Naive thymus-derived CD4-positive, alpha-beta T cell (primary cell): ENCODE measurements around the gene RHEB. TPM values are rescaled to one million over a fixed set of nuclear protein-coding genes. Genes with fewer than 3 reads are reported as not detected.
A peak's percentile ranks its signal among the peaks of the same experiment; 100 is the strongest.

ENCODE experiments used
- ATAC-seq: fragments of 150-1000 bp; cut with Tn5 transposase; 2 replicates; pipeline ENCODE4 v1.10.0; 2021; ENCODE audit warnings: mild to moderate bottlenecking, moderate library complexity
- CTCF ChIA-PET: fragments of 350-600 bp; sonication (Branson Sonifier 250); formaldehyde crosslinking; loops from one replicate; lab custom pipeline; 2021; ENCODE audit warnings: antibody characterized with exemption; lab: Charles Lee
- POLR2A ChIA-PET: fragments of 350-600 bp; sonication (Branson Sonifier 250); formaldehyde crosslinking; loops from one replicate; lab custom pipeline; 2021; ENCODE audit warnings: antibody characterized with exemption, inconsistent platforms; lab: Charles Lee
- DNase-seq, 9 donors: peaks; one replicate each; pipeline versions ENCODE4 v3.0.0 to v3.0.0-alpha.2; 2020 to 2022; ENCODE audit warnings: mixed read lengths in 1 of 9
- H3K27ac ChIP-seq: one replicate; pipeline ENCODE4 v1.7.0; 2013; ENCODE audit warnings: mild to moderate bottlenecking, low read depth, low read length, moderate library complexity
- H3K27me3 ChIP-seq, 2 donors: one replicate each; pipeline ENCODE4 v1.7.0; 2013; ENCODE audit warnings: low read length in 2 of 2, mild to moderate bottlenecking in 2 of 2, moderate library complexity in 2 of 2; ENCODE audit not compliant: control insufficient read depth in 2 of 2, insufficient read depth in 2 of 2
- H3K36me3 ChIP-seq, 3 experiments: 1 replicate in 2 of 3; 2 replicates in 1 of 3; pipeline ENCODE4 v1.7.0; 2013; ENCODE audit warnings: low read length in 3 of 3, mild to moderate bottlenecking in 3 of 3, moderate library complexity in 1 of 3; ENCODE audit not compliant: insufficient read depth in 3 of 3, control insufficient read depth in 2 of 3
- H3K4me1 ChIP-seq, 2 donors: one replicate each; pipeline ENCODE4 v1.7.0; 2013; ENCODE audit warnings: low read length in 2 of 2, mild to moderate bottlenecking in 2 of 2, moderate library complexity in 1 of 2; ENCODE audit not compliant: control insufficient read depth in 2 of 2, insufficient read depth in 2 of 2
- H3K4me3 ChIP-seq: 2 replicates; pipeline ENCODE4 v1.7.0; 2013; ENCODE audit warnings: mild to moderate bottlenecking, low read length
- H3K9me3 ChIP-seq, 3 experiments: 1 replicate in 2 of 3; 2 replicates in 1 of 3; pipeline ENCODE4 v1.7.0; 2013; ENCODE audit warnings: low read length in 3 of 3; ENCODE audit not compliant: control insufficient read depth in 2 of 3
- H3K27ac Mint-ChIP-seq, 9 donors: one replicate each; pipeline ENCODE4 v1.8.0; 2020 to 2022; ENCODE audit warnings: mixed read lengths in 9 of 9, mild to moderate bottlenecking in 8 of 9, moderate library complexity in 5 of 9, inconsistent platforms in 2 of 9
- H3K27me3 Mint-ChIP-seq, 5 donors: one replicate each; pipeline ENCODE4 v1.8.0; 2021 to 2022; ENCODE audit warnings: mixed read lengths in 5 of 5, mild to moderate bottlenecking in 1 of 5
- H3K36me3 Mint-ChIP-seq, 5 donors: one replicate each; pipeline ENCODE4 v1.8.0; 2020 to 2022; ENCODE audit warnings: mixed read lengths in 5 of 5, mild to moderate bottlenecking in 3 of 5, inconsistent platforms in 1 of 5
- H3K4me1 Mint-ChIP-seq, 7 donors: one replicate each; pipeline ENCODE4 v1.8.0; 2020 to 2022; ENCODE audit warnings: mixed read lengths in 7 of 7, mild to moderate bottlenecking in 3 of 7, inconsistent platforms in 1 of 7
- H3K4me3 Mint-ChIP-seq, 10 donors: one replicate each; pipeline ENCODE4 v1.8.0; 2020 to 2022; ENCODE audit warnings: mild to moderate bottlenecking in 10 of 10, mixed read lengths in 10 of 10, moderate library complexity in 6 of 10, inconsistent platforms in 2 of 10
- H3K9me3 Mint-ChIP-seq, 11 donors: one replicate each; pipeline ENCODE4 v1.8.0; 2020 to 2022; ENCODE audit warnings: mixed read lengths in 11 of 11, mild to moderate bottlenecking in 4 of 11, inconsistent platforms in 1 of 11, moderate library complexity in 1 of 11
- intact Hi-C, 2 donors: fragments of 100-400 bp; cut with micrococcal nuclease; formaldehyde crosslinking; loops; one replicate each; pipeline ENCODE4 v1.15.1; 2023
- polyA plus RNA-seq, 2 donors: library from polyadenylated mRNA; unstranded; fragments of 300-500 nt; fragmentation: Illumina TruSeq; gene quantifications; one replicate each; pipeline ENCODE4 v1.2.3, GENCODE V29; 2021
- total RNA-seq, 6 experiments: library from RNA in 5 of 6; stranded (reverse) in 5 of 6; gene quantifications; 1 replicate in 5 of 6; 2 replicates in 1 of 6; pipeline ENCODE4 v1.2.3 and lab custom pipeline; 2021 to 2026

RHEB gene
- total and polyA plus RNA-seq, 7 experiments from 2014 or later: 31.2 to 62.6 (median 50.8) TPM

DNA sequence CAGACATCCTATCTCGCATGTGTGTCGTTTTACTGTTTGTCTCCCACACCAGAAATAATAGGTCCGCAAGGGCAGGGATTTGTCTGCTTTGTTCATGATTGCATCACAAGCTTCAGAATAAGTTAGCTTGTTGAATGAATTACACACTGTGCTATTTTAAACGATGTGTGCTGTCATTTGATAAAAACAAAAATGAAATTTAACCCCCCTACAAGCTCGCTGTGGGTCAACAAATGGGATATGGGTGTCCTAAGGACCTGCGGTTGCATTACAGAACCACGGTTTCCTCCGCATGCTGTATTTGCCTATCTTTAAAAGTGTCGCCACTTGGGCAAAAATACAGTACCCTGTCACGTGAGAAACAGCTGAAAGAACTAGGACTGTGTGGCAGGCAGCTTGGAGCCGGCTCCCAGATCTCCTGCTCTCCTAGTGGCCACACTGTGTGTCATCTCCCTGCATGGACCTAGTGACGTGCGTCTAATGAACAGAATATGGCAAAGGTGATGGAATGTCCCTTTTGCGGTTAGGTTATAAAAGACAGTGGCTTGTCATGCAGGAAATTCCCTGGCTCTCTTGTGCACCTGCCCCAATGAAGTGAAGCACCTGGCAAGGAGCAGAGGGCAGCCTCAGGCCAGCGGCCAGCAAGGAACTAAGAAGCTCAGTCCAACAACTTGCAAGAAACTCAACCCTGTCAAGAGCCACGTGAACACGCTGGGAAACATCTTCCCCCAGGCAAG lies 46.9 kb downstream of the RHEB start:
- Histone ChIP-seq H3K27me3 (no peaks in the 10 kb centered on the region), H3K4me1 (peaks cover 8 to 15% of the 10 kb centered on the region in 2 donors), H3K27ac (no peak overlapping the region), H3K9me3 (no peaks in the 10 kb centered on the region), H3K4me3 (no peak overlapping the region), H3K36me3 (peaks cover 4 to 35% (median 6%) of the 10 kb centered on the region in 3 experiments)
- ChIA-PET POLR2A (no interaction called here), CTCF (no interaction called here)
- no peaks in the 10 kb centered on the region for H3K27me3 Mint-ChIP-seq
- no peak for DNase-seq
- peaks cover 30 to 56% (median 31%) of the 10 kb centered on the region in 5 donors for H3K36me3 Mint-ChIP-seq
- no peak for ATAC-seq
- peak overlapping the region in 1 of 9 donors; percentile 39 for H3K27ac Mint-ChIP-seq
- peak overlapping the region in 1 of 10 donors; percentile 22 for H3K4me3 Mint-ChIP-seq
- H3K4me1 Mint-ChIP-seq: peaks cover 15 to 57% (median 33%) of the 10 kb centered on the region in 7 donors
- H3K9me3 Mint-ChIP-seq: no peaks in the 10 kb centered on the region
- intact Hi-C loops: loop anchor here in 1 of 2 donors (5.0 kb wide), 1 partner anchor 44 kb away; the partner anchor contains the start of gene RHEB

DNA sequence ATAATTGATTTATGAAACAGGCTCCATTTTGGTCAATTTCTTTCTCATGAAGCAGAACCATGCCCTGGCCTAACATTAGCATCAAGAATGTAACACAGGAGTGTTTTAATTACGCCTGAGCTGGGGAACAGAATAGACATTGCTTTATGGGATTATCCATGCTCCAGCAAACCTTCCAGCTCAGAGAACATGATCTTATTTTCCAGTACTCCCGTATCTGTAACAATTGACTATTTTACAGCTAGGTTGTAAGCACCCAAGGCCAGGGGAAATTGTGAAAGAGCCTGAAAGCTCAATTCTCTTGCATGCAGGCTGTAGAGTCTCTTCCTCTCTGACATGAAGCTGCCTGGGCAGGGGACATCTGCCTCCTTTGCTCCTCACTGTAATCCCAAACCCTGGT lies 49.0 kb downstream of the RHEB start:
- ChIA-PET POLR2A (no interaction called here), CTCF (interaction anchor here (0.6 kb wide), 1 partner anchor 167 kb away, joined by 3 read pairs; no protein-coding TSS in a partner anchor)
- Mint-ChIP-seq H3K4me3 (no peak overlapping the region), H3K27ac (peak overlapping the region in 2 of 9 donors; percentile 36 to 67), H3K9me3 (peaks cover 0 to 2% (median 0%) of the 10 kb centered on the region in 11 donors), H3K4me1 (peaks cover 15 to 51% (median 32%) of the 10 kb centered on the region in 7 donors), H3K36me3 (peaks cover 38 to 66% (median 47%) of the 10 kb centered on the region in 5 donors), H3K27me3 (no peaks in the 10 kb centered on the region)
- peaks cover 4 to 53% (median 11%) of the 10 kb centered on the region in 3 experiments for H3K36me3 ChIP-seq
- no peak for DNase-seq
- no peak overlapping the region for H3K27ac ChIP-seq
- intact Hi-C loops: loop anchor here in 1 of 2 donors (5.0 kb wide), 1 partner anchor 47 kb away; the partner anchor contains the start of gene RHEB
- ATAC-seq: no peak
- H3K4me3 ChIP-seq: no peak overlapping the region
- peaks cover 8 to 15% of the 10 kb centered on the region in 2 donors for H3K4me1 ChIP-seq
- H3K9me3 ChIP-seq: no peaks in the 10 kb centered on the region
- H3K27me3 ChIP-seq: no peaks in the 10 kb centered on the region

DNA sequence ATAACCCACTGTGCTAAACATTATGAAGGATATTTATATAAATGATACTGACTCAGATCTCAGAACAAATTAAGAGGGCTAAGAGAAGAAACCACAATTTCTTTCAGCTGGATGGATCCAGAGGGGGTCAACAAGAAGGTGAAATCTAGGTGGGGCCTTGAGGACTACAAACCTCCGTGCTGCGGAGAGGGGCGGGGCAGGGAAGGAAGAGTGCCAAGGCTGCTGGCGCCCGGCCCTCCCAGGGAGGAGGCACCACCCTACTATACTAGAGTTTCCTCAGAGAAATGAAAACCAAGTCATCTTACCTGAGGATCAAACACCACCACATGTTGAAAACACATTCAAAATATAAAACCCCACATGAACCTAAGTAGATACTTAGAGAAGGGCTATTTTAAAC lies 50.4 kb downstream of the RHEB start:
- ATAC-seq: no peak
- CTCF ChIA-PET: no interaction called here
- intact Hi-C loops: no loop called here
- Histone ChIP-seq H3K4me3 (no peak overlapping the region), H3K9me3 (no peaks in the 10 kb centered on the region), H3K4me1 (peaks cover 8 to 15% of the 10 kb centered on the region in 2 donors), H3K27ac (no peak overlapping the region), H3K36me3 (peaks cover 4 to 61% (median 11%) of the 10 kb centered on the region in 3 experiments), H3K27me3 (no peaks in the 10 kb centered on the region)
- H3K27me3 Mint-ChIP-seq: no peaks in the 10 kb centered on the region
- no peak overlapping the region for H3K4me3 Mint-ChIP-seq
- POLR2A ChIA-PET: no interaction called here
- H3K9me3 Mint-ChIP-seq: peaks cover 0 to 5% (median 0%) of the 10 kb centered on the region in 11 donors
- H3K27ac Mint-ChIP-seq: peak overlapping the region in 7 of 9 donors; percentile 3 to 70 (median 49)
- no peak for DNase-seq
- H3K36me3 Mint-ChIP-seq: peaks cover 38 to 78% (median 60%) of the 10 kb centered on the region in 5 donors
- peaks cover 15 to 51% (median 32%) of the 10 kb centered on the region in 7 donors for H3K4me1 Mint-ChIP-seq

DNA sequence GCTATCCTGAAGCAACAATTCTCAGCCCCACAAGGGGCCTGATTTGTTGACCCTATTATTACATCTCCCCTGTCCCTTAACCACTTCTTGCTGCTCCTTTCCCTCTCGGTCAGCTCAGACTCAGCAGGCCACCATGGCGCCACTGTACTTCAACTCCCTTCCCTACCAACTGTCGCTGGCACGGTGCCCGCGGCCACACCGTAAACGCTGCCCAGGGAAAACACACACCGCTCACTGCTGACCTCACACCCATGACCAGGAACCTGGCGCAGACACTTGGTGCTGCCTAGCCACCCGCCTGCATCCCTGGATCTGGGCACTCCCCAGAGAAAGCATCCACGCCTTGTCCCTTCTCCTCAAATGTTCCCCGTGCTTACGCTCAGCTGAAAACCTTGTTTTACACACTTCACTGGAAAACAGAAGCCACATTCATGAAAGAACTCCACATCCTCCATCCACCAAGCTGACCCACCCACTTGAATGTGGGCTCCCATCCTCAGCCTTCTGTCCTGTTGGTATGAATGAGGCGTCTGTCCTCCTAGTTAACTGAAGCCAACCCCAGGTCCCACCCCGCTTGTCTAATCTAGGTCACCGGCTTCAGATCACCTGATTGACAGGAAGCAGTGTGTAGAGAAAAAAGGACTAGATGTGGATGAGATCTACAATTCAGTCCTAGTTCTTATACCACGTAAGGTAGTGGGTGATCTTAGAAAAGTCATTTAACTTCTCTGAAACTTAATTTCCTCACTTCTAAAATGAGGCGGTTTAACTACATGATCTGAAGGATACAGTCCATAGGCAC lies 51.3 kb downstream of the RHEB start:
- peaks cover 15 to 44% (median 32%) of the 10 kb centered on the region in 7 donors for H3K4me1 Mint-ChIP-seq
- H3K9me3 Mint-ChIP-seq: peaks cover 2 to 13% (median 7%) of the 10 kb centered on the region in 11 donors
- H3K9me3 ChIP-seq: peaks cover 0 to under 1% (median 0%) of the 10 kb centered on the region in 3 experiments
- no peaks in the 10 kb centered on the region for H3K27me3 ChIP-seq
- ATAC-seq (no peak), DNase-seq (no peak)
- no peak overlapping the region for H3K27ac ChIP-seq
- ChIA-PET POLR2A (no interaction called here), CTCF (no interaction called here)
- intact Hi-C loops: no loop called here
- H3K4me1 ChIP-seq: peaks cover 8 to 15% of the 10 kb centered on the region in 2 donors
- H3K36me3 ChIP-seq: peaks cover 3 to 61% (median 11%) of the 10 kb centered on the region in 3 experiments
- H3K27me3 Mint-ChIP-seq: no peaks in the 10 kb centered on the region
- H3K27ac Mint-ChIP-seq: peak overlapping the region in 8 of 9 donors; percentile 18 to 72 (median 64)
- H3K4me3 ChIP-seq: no peak overlapping the region
- H3K4me3 Mint-ChIP-seq: no peak overlapping the region
- peaks cover 40 to 80% (median 66%) of the 10 kb centered on the region in 5 donors for H3K36me3 Mint-ChIP-seq

DNA sequence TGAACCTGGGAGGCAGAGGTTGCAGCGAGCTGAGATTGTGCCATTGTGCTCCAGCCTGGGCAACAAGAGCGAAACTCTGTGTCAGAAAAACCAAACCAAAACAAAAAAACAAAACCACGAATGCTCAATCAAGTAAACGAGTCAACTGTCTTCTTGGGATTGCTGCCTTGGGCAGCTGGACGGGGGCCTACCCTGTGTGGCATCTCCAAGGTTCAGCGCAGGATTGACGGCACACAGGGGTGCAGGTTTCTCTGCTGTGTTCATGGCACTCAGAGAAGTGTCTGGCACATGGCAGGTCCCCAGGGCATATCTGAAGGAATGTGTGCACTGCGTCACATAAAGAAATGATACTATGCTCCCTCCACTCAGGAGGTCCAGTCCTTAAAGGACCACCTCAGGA lies 54.5 kb downstream of the RHEB start:
- peaks cover 0 to 8% of the 10 kb centered on the region in 2 donors for H3K4me1 ChIP-seq
- ATAC-seq: no peak
- no peak for DNase-seq
- no peak overlapping the region for H3K4me3 ChIP-seq
- H3K27me3 ChIP-seq: no peaks in the 10 kb centered on the region
- peaks cover 0 to 46% (median 8%) of the 10 kb centered on the region in 3 experiments for H3K36me3 ChIP-seq
- H3K4me3 Mint-ChIP-seq: no peak overlapping the region
- H3K27me3 Mint-ChIP-seq: peaks cover 0 to 11% (median 5%) of the 10 kb centered on the region in 5 donors
- peak overlapping the region in 1 of 9 donors; percentile 53 for H3K27ac Mint-ChIP-seq
- peaks cover 8 to 19% (median 17%) of the 10 kb centered on the region in 7 donors for H3K4me1 Mint-ChIP-seq
- intact Hi-C loops: no loop called here
- H3K36me3 Mint-ChIP-seq: peaks cover 39 to 73% (median 66%) of the 10 kb centered on the region in 5 donors
- H3K9me3 Mint-ChIP-seq: peaks cover 6 to 44% (median 16%) of the 10 kb centered on the region in 11 donors
- ChIA-PET POLR2A (no interaction called here), CTCF (interaction anchor here (0.6 kb wide), 1 partner anchor 295 kb away, joined by 3 read pairs; no protein-coding TSS in a partner anchor)
- no peak overlapping the region for H3K27ac ChIP-seq
- H3K9me3 ChIP-seq: peaks cover 0 to 21% (median 0%) of the 10 kb centered on the region in 3 experiments

DNA sequence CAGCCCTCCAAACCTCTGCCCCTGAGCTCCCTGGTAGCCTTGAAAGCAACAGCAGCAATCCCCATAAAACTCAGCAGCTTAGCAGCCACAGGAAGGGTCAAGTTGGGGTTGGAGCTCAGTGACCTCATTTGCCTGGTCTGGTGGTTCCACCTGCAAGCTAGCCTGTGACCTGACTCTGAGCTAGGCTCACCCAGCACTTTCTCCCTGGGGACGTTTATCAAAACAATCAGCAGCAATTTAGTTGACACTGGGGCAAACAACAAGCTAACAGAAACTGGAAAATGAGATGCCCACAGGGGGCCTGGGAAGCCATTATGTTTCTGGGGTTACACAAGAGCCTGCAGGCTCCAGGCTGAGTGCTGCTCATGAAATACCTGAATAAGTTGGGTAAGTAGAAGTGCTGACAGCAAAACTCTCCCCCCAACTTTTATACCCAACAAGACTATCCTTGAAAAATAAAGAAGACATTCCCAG lies 57.4 kb downstream of the RHEB start:
- Mint-ChIP-seq H3K4me1 (peaks cover 0 to 5% (median 0%) of the 10 kb centered on the region in 7 donors), H3K27ac (no peak overlapping the region), H3K36me3 (peaks cover 16 to 50% (median 41%) of the 10 kb centered on the region in 5 donors), H3K4me3 (no peak overlapping the region), H3K27me3 (peaks cover 0 to 11% (median 7%) of the 10 kb centered on the region in 5 donors), H3K9me3 (peaks cover 6 to 44% (median 16%) of the 10 kb centered on the region in 11 donors)
- POLR2A ChIA-PET: no interaction called here
- DNase-seq: no peak
- H3K9me3 ChIP-seq: peaks cover 0 to 21% (median 0%) of the 10 kb centered on the region in 3 experiments
- H3K27ac ChIP-seq: no peak overlapping the region
- H3K36me3 ChIP-seq: peaks cover 0 to 21% (median 5%) of the 10 kb centered on the region in 3 experiments
- CTCF ChIA-PET: no interaction called here
- intact Hi-C loops: no loop called here
- H3K27me3 ChIP-seq: no peaks in the 10 kb centered on the region
- no peak overlapping the region for H3K4me3 ChIP-seq
- no peak for ATAC-seq
- H3K4me1 ChIP-seq: no peaks in the 10 kb centered on the region
